Hepatic stellate cell (primary cell): ENCODE data around the gene SULF2.
"Not testable (repeated sequence)": the region's sequence is repeated elsewhere in the genome, so short reads cannot be mapped to it uniquely, and the experiment has no call there.

Experiments used
- DNase-seq: peaks from one replicate; pipeline ENCODE4 v3.0.0; 2011; ENCODE audit warnings: low spot score

Gene SULF2

DNA sequence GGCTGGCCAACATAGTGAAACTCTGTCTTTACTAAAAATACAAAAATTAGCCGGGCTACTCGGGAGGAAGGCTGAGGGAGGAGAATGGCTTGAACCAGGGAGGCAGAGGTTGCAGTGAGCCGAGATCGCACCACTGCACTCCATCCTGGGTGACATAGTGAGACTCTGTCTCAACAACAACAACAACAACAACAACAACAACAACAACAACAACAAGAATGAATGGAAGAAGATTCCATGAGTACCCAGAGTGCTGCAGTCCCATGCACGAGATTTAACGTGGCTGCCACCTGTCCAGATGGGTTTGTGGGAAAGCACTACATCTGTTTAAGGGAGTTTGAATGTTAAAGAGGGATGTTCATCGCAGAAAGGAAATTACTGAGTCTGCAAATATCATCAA lies 19.7 kb upstream of the SULF2 start:
- DNase-seq: not testable (repeated sequence)

DNA sequence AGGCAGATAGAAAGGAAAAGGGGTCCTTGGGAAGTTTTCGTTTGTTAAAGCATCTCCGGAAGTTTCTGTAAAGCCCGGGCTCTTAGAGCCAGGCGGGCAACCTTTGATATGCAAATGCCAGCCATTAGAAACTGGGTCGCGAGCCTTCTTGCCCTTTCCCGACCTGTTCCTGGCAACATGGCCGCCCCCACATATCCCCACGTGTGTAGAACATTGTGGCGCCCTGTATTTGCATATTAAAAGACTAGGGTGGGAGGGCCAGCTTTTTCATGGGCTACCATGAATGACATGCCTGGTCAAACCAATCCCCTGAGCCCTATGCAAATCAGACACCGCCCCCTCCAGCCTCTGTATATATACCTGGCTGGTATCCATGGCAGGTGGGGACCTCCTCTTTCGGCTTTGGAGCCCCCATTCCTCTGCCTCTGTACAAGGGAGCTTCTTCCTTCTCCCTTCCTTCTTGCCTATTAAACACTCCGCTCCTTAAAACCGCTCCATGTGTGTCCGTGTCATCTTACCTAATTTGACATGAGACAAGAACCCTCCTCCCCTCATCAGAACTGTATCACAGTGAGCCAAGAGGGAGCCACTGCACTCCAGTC lies 19.0 kb upstream of the SULF2 start:
- not testable (repeated sequence) for DNase-seq

DNA sequence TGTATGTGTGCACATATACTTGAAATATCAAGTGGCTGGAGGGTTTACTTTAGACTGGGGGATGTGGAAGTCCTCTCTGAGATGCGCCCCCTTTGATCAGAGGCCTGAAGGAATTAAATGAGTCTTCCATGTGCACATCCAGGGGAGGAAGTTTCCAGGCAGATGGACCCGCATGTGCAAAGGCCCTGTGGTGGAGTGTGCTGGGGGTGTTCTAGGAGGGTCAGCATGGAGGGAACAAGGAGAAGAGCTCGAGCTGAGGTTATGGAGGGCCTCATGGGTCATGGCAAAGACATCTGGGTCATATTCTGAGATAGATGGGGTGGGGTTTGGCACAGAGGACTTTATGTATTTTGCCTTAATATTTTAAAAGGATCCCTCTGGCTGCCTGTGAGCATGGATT lies 17.7 kb upstream of the SULF2 start:
- DNase-seq: no peak

DNA sequence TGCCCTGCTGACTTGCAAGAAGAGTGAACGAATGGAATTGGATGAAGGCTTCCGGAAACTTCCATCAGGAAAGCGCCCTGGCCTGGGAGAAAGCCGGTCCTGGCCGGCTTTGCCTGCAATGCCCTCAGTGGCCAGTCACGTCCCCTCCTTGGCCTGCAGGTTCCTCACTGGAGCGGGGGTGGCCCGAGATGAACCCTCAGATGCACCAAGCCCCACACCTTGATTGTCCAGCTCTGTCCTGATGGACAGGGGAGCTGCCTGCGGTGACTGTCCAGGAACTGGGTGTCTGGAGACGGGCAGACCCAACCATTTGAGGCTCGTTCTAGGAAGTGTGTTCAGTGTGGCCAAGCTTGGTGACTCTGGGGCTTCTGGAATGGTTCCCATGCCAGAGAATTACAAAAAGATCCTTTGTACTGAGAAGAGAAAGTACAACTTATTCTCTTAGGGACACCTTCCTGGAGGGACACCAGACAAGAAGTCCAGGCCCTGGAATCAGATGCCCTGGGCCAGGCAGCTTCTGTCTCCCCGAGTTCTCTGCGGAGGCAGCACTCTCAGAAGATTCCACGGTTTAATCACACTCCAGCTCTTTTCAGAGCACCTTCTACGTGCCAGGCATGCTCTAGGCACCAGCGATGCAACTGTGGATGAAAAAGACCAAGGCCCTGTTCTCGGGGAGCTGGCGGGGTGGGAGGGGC lies 17.1 kb upstream of the SULF2 start:
- no peak for DNase-seq

DNA sequence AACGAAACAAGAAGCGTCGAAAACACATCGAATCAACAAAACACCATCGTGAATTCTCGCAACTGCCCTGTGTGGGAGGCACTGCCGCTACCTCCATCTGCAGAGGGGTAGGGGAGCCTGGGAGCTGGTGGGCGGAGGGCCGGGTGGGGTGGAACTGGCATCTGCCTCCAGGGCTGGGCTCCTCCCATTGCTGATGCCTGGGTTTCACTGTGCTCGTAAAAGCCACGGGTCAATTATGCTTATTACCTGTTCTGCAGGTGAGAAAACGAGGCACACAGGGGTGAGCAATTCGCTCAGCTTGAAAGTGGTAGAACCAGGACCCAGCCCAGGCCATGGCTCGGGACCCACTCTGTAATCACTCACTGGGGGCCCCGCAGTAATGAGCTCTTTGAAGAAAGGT lies 16.5 kb upstream of the SULF2 start:
- DNase-seq: no peak

DNA sequence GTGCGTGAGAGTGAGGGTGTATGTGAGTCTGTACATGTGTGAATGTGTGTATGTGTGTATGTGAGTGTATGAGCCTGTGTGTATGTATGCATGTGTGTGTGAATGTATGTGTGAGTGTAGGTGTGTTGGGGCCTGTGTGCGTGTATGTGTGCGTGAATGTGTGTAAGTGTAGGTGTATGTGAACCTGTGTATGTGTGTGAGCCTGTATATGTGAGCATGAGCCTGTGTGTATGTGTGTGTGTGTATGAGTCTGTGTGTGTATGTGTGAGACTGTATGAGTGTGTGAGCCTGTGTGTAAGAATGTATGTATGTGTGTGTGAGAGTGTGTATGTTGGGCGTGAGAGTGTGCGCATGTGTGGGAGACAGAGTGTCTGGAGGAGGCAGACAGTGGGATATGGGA lies 15.8 kb upstream of the SULF2 start:
- DNase-seq: no peak

DNA sequence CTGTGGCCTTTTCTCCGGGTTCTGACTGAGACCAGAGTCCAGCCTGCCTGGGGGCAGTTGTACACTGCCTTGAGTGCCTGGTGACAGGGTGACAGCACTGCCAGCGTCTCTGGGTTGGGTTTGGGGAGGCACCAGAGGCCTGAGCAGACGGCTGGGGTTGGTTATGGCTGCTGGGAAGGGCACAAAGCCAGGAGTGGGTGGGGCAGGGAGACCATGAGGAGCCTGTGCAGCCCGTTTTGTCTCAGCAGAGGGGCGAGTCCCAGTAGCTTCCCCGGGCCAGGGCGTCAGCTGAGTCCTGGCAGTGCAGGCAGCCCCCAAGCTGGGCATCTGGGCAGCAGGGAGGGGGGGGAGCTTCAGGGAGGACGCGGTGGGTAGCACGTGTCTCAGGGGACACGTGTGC lies 15.3 kb upstream of the SULF2 start:
- no peak for DNase-seq

DNA sequence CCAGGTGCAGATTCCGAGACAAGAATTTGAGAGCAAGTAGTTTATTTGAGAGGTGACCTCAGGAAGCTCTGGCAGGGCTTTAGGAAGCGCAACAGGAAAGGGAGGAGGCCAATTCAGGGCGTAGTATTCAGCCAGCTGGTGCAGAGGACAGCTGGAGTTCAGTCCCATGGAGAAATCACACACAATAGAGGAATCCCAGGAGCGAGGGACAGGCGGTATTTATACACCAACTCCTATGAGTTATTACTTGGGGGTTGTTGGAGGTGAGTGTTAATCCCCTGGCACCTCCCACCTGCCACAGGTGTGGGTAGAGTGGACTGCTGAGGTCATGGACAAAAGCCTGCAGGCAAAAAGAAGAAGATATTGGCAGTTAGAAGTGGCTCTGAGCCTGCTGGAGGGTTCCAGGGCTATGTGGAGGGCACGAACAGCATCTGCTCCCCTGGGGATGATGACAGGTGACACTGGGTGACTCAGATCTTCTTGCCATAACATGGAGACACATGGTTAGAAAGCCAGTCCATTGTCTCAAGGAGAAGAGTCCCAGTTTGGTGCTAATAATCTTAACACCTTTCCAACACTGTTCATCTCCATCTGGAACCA lies 13.9 kb upstream of the SULF2 start:
- DNase-seq: no peak

DNA sequence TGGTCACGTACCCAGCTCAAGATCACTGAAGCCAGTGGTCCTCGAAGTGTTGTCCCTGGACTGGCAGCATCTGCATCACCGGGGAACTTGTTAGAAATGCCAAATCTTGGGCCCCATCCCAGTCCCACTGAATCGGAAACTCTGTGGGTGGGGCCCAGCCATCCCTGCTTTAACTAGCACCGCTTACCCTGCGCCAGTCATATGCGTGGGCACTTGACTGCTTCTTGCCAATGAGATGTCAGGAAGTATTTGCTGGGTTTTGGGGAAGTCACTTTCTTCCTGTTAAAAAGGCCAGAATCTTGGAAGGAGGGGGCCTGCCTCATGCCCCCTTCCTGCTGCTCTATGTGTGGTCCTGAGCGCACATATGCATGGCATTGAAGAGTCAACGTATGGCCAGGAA lies 11.7 kb upstream of the SULF2 start:
- DNase-seq: no peak

DNA sequence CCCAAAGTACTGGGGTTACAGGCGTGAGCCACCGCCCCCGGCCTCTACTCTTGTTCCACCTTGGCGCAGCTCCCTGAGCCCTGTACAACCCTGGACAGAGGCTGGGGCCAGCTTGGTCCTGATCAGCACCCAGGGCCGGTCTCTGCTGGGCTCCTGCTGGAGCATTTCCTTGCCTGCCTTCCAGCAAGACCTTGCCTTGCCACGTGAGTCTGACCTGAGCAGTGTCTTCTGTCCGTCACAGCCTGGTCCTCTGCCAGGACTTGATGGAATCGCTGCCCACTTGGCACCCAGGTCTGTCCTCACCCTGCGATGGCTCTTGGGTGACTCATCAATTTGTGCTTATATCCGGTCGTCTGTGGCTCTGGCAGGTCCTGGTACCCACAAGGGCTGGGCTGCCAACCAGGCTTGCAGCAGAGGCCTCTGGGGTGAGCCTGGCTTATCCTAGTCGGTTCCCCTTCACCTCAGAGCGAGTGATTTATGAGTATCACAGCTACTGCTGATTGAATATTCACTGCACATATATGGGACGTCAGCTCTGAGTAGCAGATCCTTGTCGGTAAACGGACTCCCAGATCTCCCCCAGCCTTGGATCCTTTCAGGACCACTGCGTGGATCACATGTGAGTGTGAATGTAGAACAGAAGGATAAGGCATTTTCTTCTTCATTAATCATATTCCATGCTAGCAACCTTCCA lies 10.1 kb upstream of the SULF2 start:
- no peak for DNase-seq

DNA sequence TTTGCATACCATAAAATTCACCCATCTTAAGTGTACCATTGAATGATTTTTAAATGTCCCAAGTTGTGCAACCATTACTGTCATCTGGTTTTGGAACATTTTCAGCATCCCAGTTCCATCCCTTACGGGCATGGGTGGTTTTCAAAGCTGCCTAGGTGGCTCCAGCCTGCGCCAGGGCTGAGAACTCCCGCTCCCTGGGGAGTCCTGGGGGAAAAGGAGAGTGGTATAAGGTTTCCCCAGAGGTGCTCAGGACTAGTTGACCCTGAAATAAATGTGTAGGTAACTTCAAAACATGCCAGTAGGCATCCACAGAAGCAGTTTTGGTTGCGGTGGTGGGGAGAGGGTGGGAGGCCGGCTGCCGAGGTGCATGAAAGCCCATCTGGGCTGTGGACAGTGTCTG lies 9.0 kb upstream of the SULF2 start:
- not testable (repeated sequence) for DNase-seq

DNA sequence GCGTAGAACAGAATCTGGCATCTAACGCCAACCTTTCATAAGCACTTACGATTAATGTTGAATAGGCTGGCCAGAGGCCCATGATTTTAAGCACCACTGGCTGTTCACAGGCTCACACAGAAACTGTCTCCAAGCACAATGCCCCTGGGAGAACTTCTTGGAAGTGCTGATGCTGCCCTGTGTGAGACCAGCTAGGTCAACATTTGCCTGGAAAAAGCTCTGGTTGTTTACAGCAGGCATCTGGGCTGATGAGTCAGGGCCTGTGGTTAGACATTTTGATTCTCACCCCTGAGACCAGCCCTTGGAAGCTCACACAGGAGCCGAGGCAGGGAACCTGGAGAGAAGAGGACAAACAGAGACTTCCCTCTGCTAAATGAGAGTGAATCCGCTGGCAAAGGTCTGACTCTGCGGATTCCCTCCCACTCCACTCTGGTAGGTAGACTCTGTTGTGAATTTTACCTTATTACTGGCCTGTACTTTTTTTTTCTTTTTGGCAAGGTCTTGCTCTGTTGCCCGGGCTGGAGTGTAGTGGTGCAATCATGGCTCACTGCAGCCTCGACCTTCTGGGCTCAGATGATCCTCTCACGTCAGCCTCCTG lies 6.8 kb upstream of the SULF2 start:
- peak; percentile 63 for DNase-seq

DNA sequence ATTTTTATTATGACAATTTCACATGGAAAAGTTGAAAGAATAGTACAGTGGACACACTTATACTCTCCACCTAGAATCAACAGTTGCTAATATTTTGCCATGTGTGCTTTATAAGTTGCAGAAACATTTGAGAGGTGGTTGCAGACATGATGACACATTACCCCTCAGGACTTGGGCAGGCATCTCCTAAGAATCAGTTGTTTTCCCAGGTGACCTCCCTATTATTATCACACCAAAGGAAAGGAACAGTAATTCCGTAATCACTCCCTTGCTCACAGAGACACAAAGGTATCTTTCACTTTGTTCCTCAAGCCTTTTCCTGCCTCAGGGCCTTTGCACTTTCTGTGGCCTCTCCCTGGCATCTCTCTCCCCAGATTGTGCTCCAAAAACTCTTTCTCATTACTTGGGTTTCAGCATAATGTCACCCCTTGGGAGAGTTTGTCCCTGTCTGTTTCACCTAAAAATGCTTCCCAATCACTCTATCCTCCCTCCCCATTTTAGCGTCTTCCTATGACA lies 5.9 kb upstream of the SULF2 start:
- no peak for DNase-seq

DNA sequence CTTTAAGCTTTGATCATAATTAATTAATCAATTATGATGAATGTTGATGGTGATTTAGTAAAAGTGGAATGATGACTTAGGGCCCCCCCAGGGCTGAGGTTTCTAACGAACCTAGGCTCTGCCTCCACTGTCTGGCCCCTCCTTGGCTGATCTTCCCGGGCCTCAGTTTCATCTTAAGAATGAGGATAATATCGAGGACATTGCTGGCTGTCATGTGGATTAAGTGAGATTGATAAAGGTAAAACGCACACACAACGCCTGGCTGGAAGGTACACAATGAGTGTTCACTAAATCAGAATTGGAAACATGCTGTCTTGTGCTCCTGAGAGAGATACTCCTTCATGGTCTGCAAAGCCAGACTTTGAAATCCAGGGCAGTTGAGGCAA lies 5.3 kb upstream of the SULF2 start:
- DNase-seq: no peak

DNA sequence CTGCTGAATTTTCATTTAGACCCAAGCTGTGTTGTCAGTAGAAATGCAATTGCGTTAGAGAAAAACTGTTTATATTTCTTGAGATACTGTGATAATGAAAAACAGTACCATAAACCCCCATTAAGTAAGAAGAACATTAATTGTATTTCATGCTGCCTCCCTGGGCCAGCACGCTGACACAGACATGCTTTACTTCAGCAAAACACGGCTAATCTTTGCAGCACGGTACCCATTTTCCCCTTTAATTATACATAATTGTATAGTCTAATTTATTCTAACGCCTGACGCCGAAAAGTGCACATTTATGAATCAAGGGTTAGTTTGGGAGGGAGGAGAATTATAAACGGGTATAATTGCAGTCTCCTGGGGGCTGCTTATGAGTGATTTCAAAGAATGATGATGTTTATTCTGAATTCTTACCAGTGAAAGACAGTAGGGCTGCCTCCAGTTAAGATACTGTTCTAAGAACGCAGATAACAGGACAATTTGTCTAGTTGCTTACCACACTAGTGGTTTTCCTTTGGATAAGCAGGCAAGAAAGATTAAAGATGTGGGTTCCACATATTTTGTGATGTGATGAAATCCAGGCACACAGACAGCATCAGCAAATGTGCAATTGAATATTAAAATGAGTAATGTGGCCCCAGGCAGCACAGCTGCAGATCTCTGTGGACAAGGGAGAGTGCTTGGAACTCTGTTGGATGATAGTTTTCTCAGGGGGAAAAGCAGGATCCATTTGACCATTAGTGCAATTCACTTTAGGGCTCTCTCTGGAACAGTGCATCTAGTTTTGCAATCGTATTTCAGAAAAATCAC lies 4.7 kb upstream of the SULF2 start:
- no peak for DNase-seq

DNA sequence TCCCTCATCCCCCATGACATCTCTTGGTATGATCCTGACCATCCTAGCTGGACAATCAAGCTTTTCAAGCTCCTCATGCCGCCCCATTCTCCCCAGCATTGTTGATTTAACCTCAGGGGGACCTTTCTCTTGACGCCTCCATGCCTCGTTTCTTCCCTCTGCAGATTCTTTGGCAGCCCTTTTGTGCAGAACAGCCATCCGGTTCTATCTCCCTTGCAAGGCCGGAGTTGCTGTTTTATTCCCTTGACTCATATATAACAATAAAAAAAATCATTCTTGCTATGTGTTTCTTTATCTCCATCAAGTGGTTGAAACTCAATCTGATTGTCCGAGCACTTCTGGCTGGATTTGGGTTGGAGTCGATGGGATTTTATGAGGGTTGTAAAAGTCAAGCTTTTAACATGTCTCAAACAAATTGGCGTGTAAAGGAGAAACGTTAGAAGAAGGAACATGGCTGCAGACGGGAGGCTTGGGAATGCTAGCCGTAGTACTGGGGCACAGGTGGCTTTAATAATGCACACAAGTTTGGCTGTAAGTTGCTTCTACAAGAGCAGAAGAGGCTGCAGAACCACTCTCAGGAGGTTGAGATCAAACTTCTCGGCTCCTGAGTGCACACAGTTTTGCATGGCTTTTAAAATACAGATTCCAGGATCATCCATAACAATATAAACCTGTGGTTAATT lies 3.9 kb upstream of the SULF2 start:
- no peak for DNase-seq

DNA sequence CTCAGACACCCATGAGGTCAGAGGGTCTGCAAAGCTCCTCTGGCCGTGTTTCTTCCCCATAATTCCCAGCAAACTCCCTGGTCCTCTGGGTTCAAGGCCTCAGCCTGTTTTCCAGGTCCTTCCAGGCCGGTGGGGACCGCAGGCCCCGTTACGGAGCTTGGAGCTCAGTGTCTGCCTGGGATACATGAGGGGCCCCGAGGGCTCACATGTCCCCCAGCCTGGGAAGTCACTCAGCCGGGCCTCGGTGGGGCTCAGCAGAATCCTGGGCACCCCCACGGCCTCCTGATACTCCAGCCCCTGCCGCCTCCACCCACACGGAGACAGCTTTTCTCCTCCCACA lies 3.4 kb upstream of the SULF2 start:
- no peak for DNase-seq

DNA sequence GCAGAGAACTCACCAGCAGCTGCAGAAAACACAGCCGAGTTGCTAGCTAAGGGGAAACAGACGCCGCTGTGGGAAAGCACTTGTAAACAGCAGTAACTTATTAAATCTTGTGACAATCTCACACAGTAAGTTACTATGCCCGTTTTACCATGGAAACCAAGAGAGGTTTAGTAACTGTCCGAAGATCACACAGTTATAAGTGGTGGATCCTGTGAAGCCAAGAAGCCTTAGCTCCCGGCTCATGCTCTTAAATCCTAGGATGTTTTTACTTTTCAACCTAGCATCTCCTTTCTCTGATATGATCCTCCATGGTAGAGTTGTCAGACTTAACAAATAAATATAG lies 1.5 kb upstream of the SULF2 start:
- no peak for DNase-seq

DNA sequence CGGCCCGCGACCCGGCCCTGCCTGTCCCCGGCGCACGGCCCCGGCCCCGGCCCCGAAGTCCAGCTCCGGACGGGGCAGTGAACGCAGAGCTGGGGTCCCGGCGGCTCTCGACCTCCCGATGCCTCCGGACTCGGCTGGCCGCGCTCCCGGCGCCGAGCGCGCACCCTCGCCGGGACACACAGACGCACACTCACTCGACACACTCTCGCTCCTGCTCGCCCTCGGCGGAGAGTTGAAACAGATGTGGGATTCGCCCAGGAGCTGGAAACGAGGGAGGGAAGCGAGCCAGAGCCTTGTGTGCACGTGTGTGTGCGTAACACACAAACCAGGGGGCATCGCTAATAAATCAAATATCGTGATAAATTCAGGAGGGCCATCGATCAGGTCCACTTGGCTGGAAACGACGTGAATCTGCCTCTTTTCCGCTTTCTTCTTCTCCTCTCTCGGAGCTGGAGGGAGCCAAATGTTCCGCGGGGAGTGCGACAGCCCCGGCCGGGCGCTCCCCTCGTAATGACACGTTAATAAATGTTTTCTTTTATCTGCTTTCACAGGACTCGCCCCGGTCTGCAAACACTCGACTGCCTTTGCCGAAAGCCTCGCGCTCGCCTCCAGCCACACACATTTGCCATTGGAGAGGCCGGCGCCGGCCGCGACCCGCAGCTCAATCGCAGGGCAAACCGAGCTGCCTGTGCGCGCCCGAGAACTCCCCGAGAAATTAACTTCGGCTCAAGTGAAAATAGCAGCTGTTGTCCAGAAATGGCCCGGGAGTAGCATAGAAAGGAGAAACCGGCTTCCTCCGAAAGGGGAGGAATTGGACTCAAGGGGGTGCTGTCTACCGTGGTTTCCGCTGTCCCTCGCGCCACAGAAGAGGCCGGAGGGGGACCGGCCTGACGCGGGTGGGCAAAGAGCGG lies 828 bp upstream of the SULF2 start:
- peak; percentile 68 for DNase-seq

DNA sequence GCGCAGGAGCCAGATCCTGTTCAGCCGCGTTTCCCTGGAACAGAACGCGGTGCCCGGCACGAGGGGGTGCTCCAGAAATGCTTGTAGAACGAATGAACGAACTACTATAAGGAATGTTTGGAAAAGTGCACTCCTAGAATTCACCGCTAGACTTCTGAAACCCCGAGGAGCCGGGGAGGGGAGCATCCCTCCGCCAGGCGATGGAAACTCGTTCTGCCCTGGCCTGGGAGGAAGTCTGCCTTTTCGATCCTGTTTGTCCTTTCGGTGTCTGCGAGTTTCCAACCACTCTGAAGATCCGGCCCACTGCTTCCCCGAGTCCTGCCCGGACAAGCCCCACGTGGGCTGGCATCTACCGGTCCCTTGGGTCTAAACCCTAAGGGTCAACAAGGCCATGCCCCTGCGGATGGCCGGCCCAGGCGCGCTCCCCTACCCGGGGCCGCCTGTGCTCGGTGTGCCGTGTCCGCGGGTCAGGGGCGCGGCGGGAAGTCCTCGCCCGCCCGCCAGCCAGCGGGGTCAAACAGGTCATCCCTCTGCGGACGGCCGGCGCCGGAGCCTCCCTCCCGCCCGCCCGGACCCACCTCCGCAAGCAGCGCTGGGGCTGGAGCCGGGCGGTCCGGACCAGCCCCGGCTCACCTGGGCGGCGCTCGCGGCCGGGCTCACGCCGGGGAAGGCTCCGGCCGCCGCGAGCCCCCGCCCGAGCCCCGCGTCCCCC lies 526 bp downstream of the SULF2 start:
- peak; percentile 32 for DNase-seq
